ENCODE data around the gene C19orf85.

DNA sequence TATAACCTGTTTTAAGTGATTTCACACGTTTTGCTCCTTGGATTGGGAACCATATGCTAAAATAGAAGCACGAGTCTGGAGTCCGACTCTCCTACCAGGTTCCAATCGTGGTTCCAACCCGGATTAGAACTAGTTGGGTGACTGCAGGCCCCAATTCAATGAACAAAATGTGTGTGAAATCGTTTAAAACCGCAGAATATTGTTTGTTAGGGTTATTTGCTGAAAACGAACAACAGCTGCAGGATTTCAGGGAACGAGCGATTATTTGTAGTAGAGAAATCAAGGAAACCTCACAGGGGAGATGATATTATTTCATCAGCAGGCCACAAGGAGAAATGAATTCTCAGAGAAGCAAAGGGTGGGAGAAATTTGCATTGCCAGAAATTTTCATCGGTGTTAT, 40.4 kb upstream of the C19orf85 start:
- TF ChIP-seq CTCF (IDR thresholded peaks at IDR 0.05) = no peak
- no peak for TF ChIP-seq POLR2A (IDR thresholded peaks at IDR 0.05)
- no peak for TF ChIP-seq POLR2AphosphoS5 (IDR thresholded peaks at IDR 0.05; ENCODE audit: insufficient read depth in 1 of 2, low read depth in 1 of 2)
